GM19463 (cell line): Measurements from ENCODE around the gene SYT14.
"Not testable (repeated sequence)": the region's sequence is repeated elsewhere in the genome, so short reads cannot be mapped to it uniquely, and the experiment has no call there.

Experiments
- ATAC-seq: cut with Tn5 transposase; IDR thresholded peaks from one replicate; pipeline ENCODE4 v1.9.1; 2021; ENCODE audit warnings: mild to moderate bottlenecking, moderate library complexity; ENCODE audit not compliant: unreplicated experiment

Gene SYT14

GRCh38 chr1:210024282-210024681 is 86.3 kb downstream of the SYT14 start:
- no peak for ATAC-seq

GRCh38 chr1:210024996-210025395 is 87.0 kb downstream of the SYT14 start:
- no peak for ATAC-seq

GRCh38 chr1:210025870-210026269 is 87.9 kb downstream of the SYT14 start:
- ATAC-seq, result no peak

GRCh38 chr1:210027994-210028393 is 90.0 kb downstream of the SYT14 start:
- ATAC-seq, result no peak

- no peak for ATAC-seq
Observed at GRCh38 chr1:210031473-210031872, 93.5 kb downstream of the SYT14 start.

GRCh38 chr1:210043058-210043457 is 105.0 kb downstream of the SYT14 start:
- ATAC-seq, result no peak

- ATAC-seq, result no peak
Observed at GRCh38 chr1:210049616-210050015, 111.6 kb downstream of the SYT14 start.

- not testable (repeated sequence) for ATAC-seq
Observed at GRCh38 chr1:210050491-210050890, 112.5 kb downstream of the SYT14 start.

- no peak for ATAC-seq
Observed at GRCh38 chr1:210053126-210053525, 115.1 kb downstream of the SYT14 start.

GRCh38 chr1:210057593-210057992 is 119.6 kb downstream of the SYT14 start:
- no peak for ATAC-seq

- no peak for ATAC-seq
Observed at GRCh38 chr1:210061992-210062391, 124.0 kb downstream of the SYT14 start.

GRCh38 chr1:210070531-210070930 is 132.5 kb downstream of the SYT14 start:
- no peak for ATAC-seq

GRCh38 chr1:210072129-210072528 is 134.1 kb downstream of the SYT14 start:
- ATAC-seq, result no peak

GRCh38 chr1:210072896-210073504 is 135.0 kb downstream of the SYT14 start:
- ATAC-seq, result no peak

- ATAC-seq, result no peak
Observed at GRCh38 chr1:210074904-210075303, 136.9 kb downstream of the SYT14 start.

GRCh38 chr1:210076620-210077019 is 138.6 kb downstream of the SYT14 start:
- ATAC-seq, result no peak

- no peak for ATAC-seq
Observed at GRCh38 chr1:210081494-210081893, 143.5 kb downstream of the SYT14 start.

GRCh38 chr1:210085359-210085758 is 147.3 kb downstream of the SYT14 start:
- no peak for ATAC-seq

- no peak for ATAC-seq
Observed at GRCh38 chr1:210087058-210087457, 149.0 kb downstream of the SYT14 start.

GRCh38 chr1:210089855-210090254 is 151.8 kb downstream of the SYT14 start:
- ATAC-seq, result no peak

GRCh38 chr1:210092366-210092765 is 154.3 kb downstream of the SYT14 start:
- no peak for ATAC-seq

- ATAC-seq, result no peak
Observed at GRCh38 chr1:210093461-210093860, 155.4 kb downstream of the SYT14 start.

GRCh38 chr1:210098356-210098755 is 160.3 kb downstream of the SYT14 start:
- ATAC-seq, result no peak
